IMR-90 (cell line): ENCODE results near the gene PRSS22. TPM values are rescaled to one million over a fixed set of nuclear protein-coding genes. Genes with fewer than 3 reads are reported as not detected.

Experiments
- ATAC-seq: fragments of 200-7000 bp; cut with Tn5 transposase; 2 replicates; pipeline ENCODE4 v1.9.1; 2020; ENCODE audit warnings: low read depth, mild to moderate bottlenecking, moderate library complexity
- BruUV-seq: library from RNA; stranded (reverse); fragments of 400-500 nt; replicated peaks from 2 replicates; lab custom pipeline; 2021; lab: Mats Ljungman, UMichigan
- CTCF ChIA-PET: fragments of 300-600 bp; formaldehyde crosslinking; extraction: SDS; loops from one replicate; lab custom pipeline; 2021; ENCODE audit warnings: antibody characterized with exemption; lab: Yijun Ruan, JAX
- POLR2A ChIA-PET: fragments of 300-600 bp; sonication (Branson Sonifier 250); formaldehyde crosslinking; loops from one replicate; lab custom pipeline; 2022; ENCODE audit warnings: antibody characterized with exemption; ENCODE audit not compliant: unreplicated experiment; lab: Charles Lee
- DNase-seq: peaks from one replicate; pipeline ENCODE4 v3.0.0; 2013
- H2AFZ ChIP-seq: replicated peaks from 2 replicates; pipeline ENCODE3; 2013; ENCODE audit warnings: low read length, mild to moderate bottlenecking; ENCODE audit not compliant: poor library complexity
- H2AK5ac ChIP-seq: 2 replicates; pipeline ENCODE4 v1.6.1; 2013; ENCODE audit warnings: low read depth, low read length, inconsistent platforms
- H2AK9ac ChIP-seq: replicated peaks from 2 replicates; pipeline ENCODE3; 2013; ENCODE audit warnings: mild to moderate bottlenecking, low read depth, low read length, moderate library complexity; ENCODE audit not compliant: poor library complexity
- H2BK120ac ChIP-seq: 2 replicates; pipeline ENCODE4 v1.6.1; 2013; ENCODE audit warnings: low read depth, low read length, inconsistent platforms
- H2BK15ac ChIP-seq: 3 replicates; pipeline ENCODE4 v1.6.1; 2013; ENCODE audit warnings: low read depth, low read length, inconsistent platforms
- H2BK20ac ChIP-seq: 2 replicates; pipeline ENCODE4 v1.6.1; 2013; ENCODE audit warnings: low read depth, mild to moderate bottlenecking, inconsistent platforms, low read length, moderate library complexity
- H2BK5ac ChIP-seq: 2 replicates; pipeline ENCODE4 v1.6.1; 2013; ENCODE audit warnings: mild to moderate bottlenecking, low read depth, low read length, inconsistent platforms; ENCODE audit not compliant: poor library complexity, severe bottlenecking
- H3K14ac ChIP-seq: replicated peaks from 2 replicates; pipeline ENCODE4 v1.6.1; 2013; ENCODE audit warnings: low read depth, low read length, inconsistent platforms
- H3K18ac ChIP-seq: 2 replicates; pipeline ENCODE4 v1.6.1; 2013; ENCODE audit warnings: low read depth, low read length, control low read depth
- H3K23ac ChIP-seq: 2 replicates; pipeline ENCODE4 v1.6.1; 2013; ENCODE audit warnings: low read depth, low read length, inconsistent platforms
- H3K27ac ChIP-seq: 2 replicates; pipeline ENCODE4 v1.5.1; 2013; ENCODE audit warnings: mild to moderate bottlenecking, control low read depth, low read length; ENCODE audit not compliant: insufficient read depth
- H3K27me3 ChIP-seq: 2 replicates; pipeline ENCODE4 v1.6.1; 2013; ENCODE audit warnings: low read length; ENCODE audit not compliant: control insufficient read depth, insufficient read depth
- H3K36me3 ChIP-seq: 2 replicates; pipeline ENCODE4 v1.6.1; 2013; ENCODE audit warnings: low read length, mixed read lengths; ENCODE audit not compliant: control insufficient read depth, insufficient read depth
- H3K4ac ChIP-seq: 2 replicates; pipeline ENCODE4 v1.6.1; 2013; ENCODE audit warnings: low read depth, low read length, inconsistent platforms
- H3K4me1 ChIP-seq: 2 replicates; pipeline ENCODE4 v1.6.1; 2013; ENCODE audit warnings: low read length, mixed read lengths; ENCODE audit not compliant: control insufficient read depth, insufficient read depth
- H3K4me2 ChIP-seq: 2 replicates; pipeline ENCODE4 v1.6.1; 2013; ENCODE audit warnings: low read depth, mild to moderate bottlenecking, control low read depth, low read length, moderate library complexity
- H3K4me3 ChIP-seq: 2 replicates; pipeline ENCODE4 v1.5.1; 2013; ENCODE audit warnings: low read depth, mild to moderate bottlenecking, control low read depth, low read length, moderate library complexity; ENCODE audit not compliant: insufficient read depth
- H3K56ac ChIP-seq: 2 replicates; pipeline ENCODE4 v1.6.1; 2013; ENCODE audit warnings: low read length, inconsistent platforms; ENCODE audit not compliant: insufficient read depth; ENCODE audit errors: extremely low read depth
- H3K79me1 ChIP-seq, 2 experiments: 2 replicates each; pipeline ENCODE4 v1.6.1; 2013; ENCODE audit warnings: low read length in 2 of 2, inconsistent platforms in 1 of 2, low read depth in 1 of 2
- H3K9ac ChIP-seq: 2 replicates; pipeline ENCODE4 v1.6.1; 2013; ENCODE audit warnings: low read depth, low read length, control low read depth
- H3K9me1 ChIP-seq: 2 replicates; pipeline ENCODE4 v1.6.1; 2013; ENCODE audit warnings: low read length, inconsistent platforms; ENCODE audit not compliant: insufficient read depth
- H3K9me3 ChIP-seq: 2 replicates; pipeline ENCODE4 v1.6.1; 2013; ENCODE audit warnings: low read length; ENCODE audit not compliant: control insufficient read depth, insufficient read depth
- H4K20me1 ChIP-seq: 2 replicates; pipeline ENCODE4 v1.6.1; 2013; ENCODE audit warnings: low read length, inconsistent platforms; ENCODE audit not compliant: insufficient read depth
- H4K5ac ChIP-seq: 2 replicates; pipeline ENCODE4 v1.6.1; 2013; ENCODE audit warnings: mild to moderate bottlenecking, low read depth, low read length, control low read depth
- H4K8ac ChIP-seq, 2 experiments: 2 replicates each; pipeline ENCODE4 v1.6.1; 2013; ENCODE audit warnings: low read depth in 2 of 2, low read length in 2 of 2, control low read depth in 1 of 2, inconsistent platforms in 1 of 2
- H4K91ac ChIP-seq: 2 replicates; pipeline ENCODE4 v1.6.1; 2013; ENCODE audit warnings: low read depth, low read length, inconsistent platforms; ENCODE audit not compliant: insufficient read depth
- ELK1 ChIP-seq: fragments of 150-350 bp; IDR thresholded peaks from 2 replicates; pipeline ENCODE4 v1.6.1; 2016; ENCODE audit warnings: low read depth, mild to moderate bottlenecking, low read length, moderate library complexity, borderline replicate concordance
- WGBS, 2 experiments: methylation state at CpG; one replicate each; pipeline versions ENCODE4 v1.1.5 to v1.1.7; 2013; ENCODE audit warnings: missing lambda C conversion rate in 2 of 2; ENCODE audit not compliant: insufficient read length in 1 of 2; ENCODE audit errors: extremely low coverage in 2 of 2; 5-methylcytosine and 5-hydroxymethylcytosine counted together
- dilution Hi-C: fragments of 300-500 bp; cut with HindIII; formaldehyde crosslinking; loops from one replicate; pipeline ENCODE4 v1.14.3; 2018; ENCODE audit warnings: low sequenced_read_pairs; ENCODE audit not compliant: unreplicated experiment
- in situ Hi-C: fragments of 300-500 bp; cut with MboI; formaldehyde crosslinking; loops from 3 replicates; pipeline ENCODE4 v1.14.3; 2019; ENCODE audit warnings: low sequenced_read_pairs, inconsistent platforms, mixed read lengths
- intact Hi-C: fragments of 100-400 bp; cut with micrococcal nuclease; formaldehyde crosslinking; loops from 2 replicates; pipeline ENCODE4 v1.10.0; 2022
- polyA plus RNA-seq, 3 experiments: library from polyadenylated mRNA; depleted of rRNA; stranded (reverse); fragments of >200 nt; gene quantifications; 2 replicates each; pipeline ENCODE4 v1.2.3, GENCODE V29; 2012; ENCODE audit warnings: low replicate concordance in 1 of 3
- total RNA-seq: library from RNA; depleted of rRNA; stranded (reverse); fragments of >200 nt; gene quantifications from 2 replicates; pipeline ENCODE4 v1.2.3, GENCODE V29; 2012

The PRSS22 gene
- total and polyA plus RNA-seq, 2 of the 4 experiments (the other 2 are of a cell fraction) = not detected

GRCh38 chr16:2826591-2827373 is 31.2 kb downstream of the PRSS22 start:
- Histone ChIP-seq H3K4me3 (no peak overlapping the region), H3K36me3 (no peaks in the 10 kb centered on the region), H2AK5ac (no peak overlapping the region), H3K27ac (no peak overlapping the region), H3K4me1 (no peaks in the 10 kb centered on the region), H2AFZ (no peak overlapping the region), H2BK20ac (no peak overlapping the region), H3K4me2 (no peak overlapping the region), H3K9me3 (no peaks in the 10 kb centered on the region), H3K23ac (no peak overlapping the region), H2BK120ac (no peak overlapping the region), H2BK15ac (no peak overlapping the region), H4K20me1 (no peaks in the 10 kb centered on the region), H3K9ac (no peak overlapping the region), H3K18ac (no peak overlapping the region), H4K5ac (no peak overlapping the region), H3K56ac (no peak overlapping the region), H3K79me1 (no peaks in the 10 kb centered on the region), H3K9me1 (no peaks in the 10 kb centered on the region), H4K8ac (no peak overlapping the region), H3K14ac (no peak overlapping the region), H2BK5ac (no peak overlapping the region), H3K4ac (no peak overlapping the region), H3K27me3 (peaks cover 61% of the 10 kb centered on the region), H4K91ac (no peak overlapping the region), H2AK9ac (no peak overlapping the region)
- 60% methylated on average over 6 of the region's 19 CpGs; no CpG with 5 or more reads in 1 of the 2 experiments for WGBS, 2 experiments
- ATAC-seq (no peak), DNase-seq (no peak)
- intact Hi-C loops = no loop called here
- dilution Hi-C loops = no loop called here
- ChIA-PET CTCF (no interaction called here), POLR2A (no interaction called here)
- in situ Hi-C loops = no loop called here
- no peak for TF ChIP-seq ELK1
- BruUV-seq = no TSS peak
